ENCODE results near the gene KBTBD2.
A peak's percentile ranks its signal among the peaks of the same experiment; 100 is the strongest.
"Not testable (repeated sequence)": the region's sequence is repeated elsewhere in the genome, so short reads cannot be mapped to it uniquely, and the experiment has no call there.

Gene KBTBD2

DNA sequence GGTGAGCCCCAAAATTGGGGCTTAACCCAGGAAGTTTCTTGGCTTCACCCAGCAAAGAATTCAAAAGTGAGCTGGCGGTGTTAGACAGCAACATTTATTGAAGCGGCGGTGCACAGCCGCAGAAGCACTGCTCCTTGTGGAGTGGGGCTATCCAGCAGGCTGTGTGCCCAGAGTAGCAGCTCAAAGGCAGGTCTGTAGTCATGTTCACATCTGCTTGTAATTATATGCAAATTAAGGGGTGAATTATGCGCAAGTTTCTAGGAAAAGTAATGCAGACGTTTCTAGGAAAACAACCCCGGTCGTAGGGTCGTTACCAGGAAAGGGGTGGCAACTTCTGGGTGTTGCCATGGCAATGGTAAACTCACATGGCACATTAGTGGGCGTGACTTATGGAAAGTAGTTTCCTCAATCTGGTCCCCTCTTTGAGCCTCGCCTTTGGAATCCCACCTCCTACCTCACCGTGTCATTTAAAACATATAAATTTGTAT is 13.7 kb upstream of the KBTBD2 start:
- no peaks in the 10 kb centered on the region for H3K9me3 Mint-ChIP-seq
- H3K4me3 Mint-ChIP-seq = peak overlapping the region; percentile 74
- H3K36me3 Mint-ChIP-seq = no peaks in the 10 kb centered on the region
- H3K27me3 Mint-ChIP-seq = peaks cover 6% of the 10 kb centered on the region
- peak; percentile 90 for DNase-seq
- H3K27ac Mint-ChIP-seq = peak overlapping the region; percentile 96
- H3K4me1 Mint-ChIP-seq = peaks cover 24% of the 10 kb centered on the region
- CTCF ChIA-PET = interaction anchor here (1.1 to 2.2 kb wide), 4 partner anchors 12 to 203 kb away, joined by 3 to 10 read pairs (median 6); no protein-coding TSS in a partner anchor

DNA sequence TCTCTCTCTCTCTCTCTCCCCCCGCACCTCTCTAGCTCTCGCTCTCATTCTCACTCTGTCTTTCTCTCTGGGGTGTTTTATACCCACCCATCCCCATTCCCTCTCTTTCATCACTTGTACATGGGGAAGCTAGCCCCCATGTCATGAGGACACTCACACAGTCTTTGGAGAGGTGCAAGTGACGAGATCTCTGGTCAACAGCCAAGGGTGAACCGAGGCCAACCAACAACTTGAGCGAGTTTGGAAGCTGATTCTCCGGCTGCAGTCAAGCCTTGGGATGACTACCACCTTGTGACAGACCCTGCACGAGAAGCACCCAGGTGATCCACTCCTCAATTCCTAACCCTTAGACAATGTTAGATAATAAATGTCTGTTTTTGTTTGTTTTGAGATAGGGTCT is 10.1 kb upstream of the KBTBD2 start:
- Mint-ChIP-seq H3K27me3 (peaks cover 9% of the 10 kb centered on the region), H3K4me1 (peaks cover 23% of the 10 kb centered on the region), H3K27ac (no peak overlapping the region), H3K4me3 (no peak overlapping the region), H3K36me3 (no peaks in the 10 kb centered on the region), H3K9me3 (no peaks in the 10 kb centered on the region)
- CTCF ChIA-PET = interaction anchor here (2.7 kb wide), 1 partner anchor 9 kb away, joined by 8 read pairs; no protein-coding TSS in a partner anchor
- no peak for DNase-seq

DNA sequence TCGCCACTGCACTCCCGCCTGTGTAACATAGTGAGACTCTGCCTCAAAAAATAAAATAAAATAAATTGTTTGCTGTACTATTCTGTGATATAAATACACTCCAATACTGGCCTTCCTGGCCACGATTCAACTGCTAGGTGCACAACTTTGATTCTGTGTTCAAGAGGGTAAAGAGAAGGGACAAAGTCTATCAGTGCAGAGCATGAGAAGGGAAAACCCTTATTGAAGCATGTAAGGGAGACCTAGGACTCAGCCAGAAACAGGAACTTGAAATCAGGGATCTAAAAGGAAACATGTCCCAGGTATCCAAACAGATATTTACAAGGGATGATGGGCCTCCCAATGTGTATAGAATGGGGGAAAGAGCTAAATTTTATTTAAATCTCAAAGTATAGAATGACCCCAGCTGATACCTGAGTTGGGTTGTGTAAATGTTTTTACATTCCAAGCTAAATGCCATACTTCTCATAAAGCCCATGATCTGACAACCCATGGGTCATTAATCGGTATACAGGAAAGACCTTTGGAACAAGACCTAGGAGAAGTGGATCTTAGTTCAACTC is 9.0 kb upstream of the KBTBD2 start:
- H3K27ac Mint-ChIP-seq = no peak overlapping the region
- CTCF ChIA-PET = interaction anchor here (2.7 kb wide), 1 partner anchor 8 kb away, joined by 8 read pairs; no protein-coding TSS in a partner anchor
- H3K4me1 Mint-ChIP-seq = peaks cover 17% of the 10 kb centered on the region
- no peaks in the 10 kb centered on the region for H3K9me3 Mint-ChIP-seq
- H3K36me3 Mint-ChIP-seq = no peaks in the 10 kb centered on the region
- H3K27me3 Mint-ChIP-seq = peaks cover 14% of the 10 kb centered on the region
- no peak overlapping the region for H3K4me3 Mint-ChIP-seq
- no peak for DNase-seq

DNA sequence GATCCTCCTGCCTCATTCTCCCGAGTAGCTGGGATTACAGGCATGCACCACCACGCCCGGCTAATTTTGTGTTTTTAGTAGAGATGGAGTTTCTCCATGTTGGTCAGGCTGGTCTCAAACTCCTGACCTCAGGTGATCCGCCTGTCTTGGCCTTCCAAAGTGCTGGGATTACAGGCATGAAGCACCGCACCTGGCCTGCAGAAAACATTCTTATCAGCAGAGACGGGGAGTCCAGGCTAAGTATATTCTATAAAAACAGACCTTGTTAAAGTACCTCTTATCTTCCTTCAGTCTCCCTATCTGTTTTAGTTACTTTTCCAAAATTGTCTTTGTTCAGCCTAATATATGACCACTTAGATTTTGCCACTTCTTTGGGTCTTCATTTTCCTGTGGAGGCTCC is 5.8 kb upstream of the KBTBD2 start:
- H3K36me3 Mint-ChIP-seq, H3K4me3 Mint-ChIP-seq, H3K27ac Mint-ChIP-seq, H3K9me3 Mint-ChIP-seq, DNase-seq, CTCF ChIA-PET: not testable (repeated sequence)
- Mint-ChIP-seq H3K4me1 (peaks cover 25% of the 10 kb centered on the region), H3K27me3 (peaks cover 16% of the 10 kb centered on the region)

DNA sequence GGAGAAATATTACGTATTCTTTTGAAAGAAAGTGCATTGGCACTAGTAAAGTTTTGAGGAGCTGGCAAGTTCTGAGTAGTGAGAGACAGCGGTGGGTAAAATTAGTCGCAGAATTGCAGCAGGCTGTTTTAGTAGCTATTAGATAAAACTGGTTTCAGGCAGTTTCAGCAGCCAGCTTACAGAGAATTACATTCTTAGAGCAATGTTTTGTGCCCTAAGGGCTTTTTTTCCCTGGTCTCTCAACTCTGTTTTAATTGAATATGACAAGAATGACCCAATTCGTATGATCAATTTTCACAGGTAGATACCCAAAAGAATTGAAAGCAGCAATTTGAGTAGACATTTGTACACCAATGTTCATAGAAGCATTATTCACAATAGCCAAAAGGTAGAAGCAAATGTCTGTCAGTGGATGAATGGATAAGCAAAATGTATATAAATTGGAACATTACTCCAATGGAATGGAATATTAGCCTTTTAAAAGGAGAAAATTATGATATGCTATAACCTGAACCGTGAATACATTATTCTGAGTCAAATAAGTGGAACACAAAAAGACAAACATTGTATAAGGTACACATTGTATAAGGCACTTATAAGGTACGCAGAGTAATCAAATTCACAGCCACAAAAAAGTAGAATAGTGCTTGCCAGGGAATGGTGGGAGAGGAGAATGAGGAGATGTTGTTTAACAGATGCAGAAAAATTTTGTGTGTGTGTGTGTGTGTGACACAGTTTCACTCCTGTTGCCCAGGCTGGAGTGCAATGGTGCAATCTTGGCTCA is 5.2 kb upstream of the KBTBD2 start:
- CTCF ChIA-PET = no interaction called here
- no peaks in the 10 kb centered on the region for H3K9me3 Mint-ChIP-seq
- H3K27me3 Mint-ChIP-seq = peaks cover 14% of the 10 kb centered on the region
- no peaks in the 10 kb centered on the region for H3K36me3 Mint-ChIP-seq
- H3K4me1 Mint-ChIP-seq = peaks cover 29% of the 10 kb centered on the region
- H3K4me3 Mint-ChIP-seq = no peak overlapping the region
- H3K27ac Mint-ChIP-seq = no peak overlapping the region
- DNase-seq = no peak

DNA sequence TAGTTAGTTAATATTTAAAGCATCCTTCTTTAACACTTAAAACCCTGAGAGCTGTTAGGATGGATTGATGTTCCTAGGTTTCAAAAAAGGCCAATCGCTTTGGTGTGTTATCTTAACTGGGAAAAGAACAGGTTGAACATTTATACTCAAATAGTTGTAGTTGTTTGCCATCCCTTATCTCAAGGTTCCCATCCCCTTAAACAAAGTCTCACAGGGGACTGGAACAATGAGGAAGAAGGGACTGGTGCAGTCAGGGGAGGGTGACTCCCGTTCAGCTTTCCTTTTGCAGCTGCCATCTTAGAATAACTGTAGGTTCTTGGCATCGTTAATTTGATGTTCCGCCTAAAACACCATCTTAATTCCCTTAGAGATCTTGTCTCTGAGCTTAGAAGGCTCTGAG is 2.6 kb upstream of the KBTBD2 start:
- Mint-ChIP-seq H3K9me3 (no peaks in the 10 kb centered on the region), H3K36me3 (peaks cover 13% of the 10 kb centered on the region), H3K27me3 (peaks cover 10% of the 10 kb centered on the region), H3K4me1 (peaks cover 38% of the 10 kb centered on the region), H3K27ac (no peak overlapping the region), H3K4me3 (no peak overlapping the region)
- CTCF ChIA-PET = interaction anchor here (1.1 to 1.4 kb wide), 2 partner anchors 48 to 49 kb away, joined by 4 read pairs; no protein-coding TSS in a partner anchor
- DNase-seq = no peak

DNA sequence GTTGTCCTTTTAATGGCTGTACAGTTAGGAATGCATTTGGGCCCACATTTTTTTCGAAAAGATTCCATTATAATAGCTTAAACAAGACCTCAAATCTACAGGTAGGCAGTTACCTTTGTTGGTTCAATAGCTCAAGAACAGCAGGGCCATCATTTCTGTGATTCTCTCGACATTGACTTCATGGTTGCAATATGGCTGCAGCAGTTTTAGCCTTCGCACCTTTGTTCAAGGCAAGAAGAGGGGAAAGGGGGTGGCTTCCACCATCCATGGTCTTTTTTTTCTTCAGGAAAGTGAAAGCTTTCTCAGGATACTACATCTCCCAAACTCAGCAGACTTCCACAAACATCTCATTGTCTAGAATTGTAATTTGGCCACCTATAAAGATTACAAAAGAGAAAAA is 2.2 kb upstream of the KBTBD2 start:
- Mint-ChIP-seq H3K36me3 (peaks cover 16% of the 10 kb centered on the region), H3K4me1 (peaks cover 43% of the 10 kb centered on the region), H3K27me3 (peaks cover 9% of the 10 kb centered on the region), H3K27ac (peak overlapping the region; percentile 96), H3K4me3 (no peak overlapping the region), H3K9me3 (no peaks in the 10 kb centered on the region)
- no peak for DNase-seq
- CTCF ChIA-PET = interaction anchor here (1.1 to 1.7 kb wide), 5 partner anchors 8 to 215 kb away, joined by 4 to 8 read pairs (median 4); no protein-coding TSS in a partner anchor

DNA sequence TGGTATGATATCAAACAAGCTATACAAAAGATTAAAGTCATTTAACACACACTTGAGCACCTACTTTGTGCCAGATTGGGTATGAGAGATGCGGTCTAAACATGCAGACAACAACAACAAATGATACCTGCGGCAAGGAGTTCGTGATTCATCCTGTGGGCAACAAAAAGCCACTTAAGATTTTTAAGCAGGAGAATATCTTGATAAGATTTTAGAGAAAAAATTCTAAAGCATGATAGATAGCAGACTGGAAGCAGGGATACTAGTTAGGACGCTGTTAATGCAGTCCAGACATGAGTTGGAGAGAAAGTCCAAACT is 1.6 kb upstream of the KBTBD2 start:
- peak overlapping the region; percentile 96 for H3K27ac Mint-ChIP-seq
- peaks cover 6% of the 10 kb centered on the region for H3K27me3 Mint-ChIP-seq
- peaks cover 48% of the 10 kb centered on the region for H3K4me1 Mint-ChIP-seq
- CTCF ChIA-PET = interaction anchor here (0.7 to 1.7 kb wide), 6 partner anchors 9 to 215 kb away, joined by 3 to 10 read pairs (median 4); no protein-coding TSS in a partner anchor
- peak overlapping the region; percentile 83 for H3K4me3 Mint-ChIP-seq
- peaks cover 21% of the 10 kb centered on the region for H3K36me3 Mint-ChIP-seq
- DNase-seq = peak; percentile 23
- no peaks in the 10 kb centered on the region for H3K9me3 Mint-ChIP-seq

DNA sequence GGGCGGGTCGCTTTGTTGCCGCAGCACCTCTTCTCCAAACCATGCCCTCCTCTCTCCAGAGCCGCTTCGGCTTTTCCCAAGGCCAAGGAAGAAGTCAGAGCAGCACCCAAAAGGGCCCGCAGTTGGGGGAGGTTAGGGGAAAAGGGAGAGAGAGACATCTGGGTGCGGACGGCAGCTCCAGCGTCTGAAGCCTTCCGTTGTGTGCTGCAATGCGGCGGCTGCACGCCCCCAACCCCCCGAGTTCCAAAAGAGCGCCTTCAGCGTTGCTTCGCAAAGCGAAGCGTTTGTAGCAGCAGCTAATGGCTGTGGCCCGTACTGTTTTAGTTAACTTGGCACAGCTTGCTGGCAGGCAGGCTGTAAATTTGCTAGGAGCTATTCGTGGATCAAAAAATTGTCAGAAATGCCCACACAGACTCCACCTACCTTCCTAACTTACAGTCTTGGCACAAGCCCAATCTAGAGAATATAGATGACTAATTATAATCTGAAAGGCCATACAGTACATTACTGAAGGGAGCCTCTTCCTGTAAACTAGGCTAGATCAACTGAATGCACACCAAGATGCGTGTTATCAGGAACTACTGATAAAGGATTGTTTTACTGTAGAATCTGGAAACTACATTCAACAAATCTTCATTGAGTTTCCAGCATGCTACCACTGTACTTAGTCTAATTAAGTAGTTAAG is 1.1 kb upstream of the KBTBD2 start:
- CTCF ChIA-PET = interaction anchor here (0.7 to 1.7 kb wide), 6 partner anchors 9 to 216 kb away, joined by 3 to 10 read pairs (median 4); no protein-coding TSS in a partner anchor
- H3K9me3 Mint-ChIP-seq = no peaks in the 10 kb centered on the region
- peak overlapping the region; percentile 83 for H3K4me3 Mint-ChIP-seq
- H3K27me3 Mint-ChIP-seq = peaks cover 6% of the 10 kb centered on the region
- DNase-seq = peak; percentile 67
- H3K4me1 Mint-ChIP-seq = peaks cover 53% of the 10 kb centered on the region
- H3K27ac Mint-ChIP-seq = peak overlapping the region; percentile 96
- H3K36me3 Mint-ChIP-seq = peaks cover 23% of the 10 kb centered on the region

DNA sequence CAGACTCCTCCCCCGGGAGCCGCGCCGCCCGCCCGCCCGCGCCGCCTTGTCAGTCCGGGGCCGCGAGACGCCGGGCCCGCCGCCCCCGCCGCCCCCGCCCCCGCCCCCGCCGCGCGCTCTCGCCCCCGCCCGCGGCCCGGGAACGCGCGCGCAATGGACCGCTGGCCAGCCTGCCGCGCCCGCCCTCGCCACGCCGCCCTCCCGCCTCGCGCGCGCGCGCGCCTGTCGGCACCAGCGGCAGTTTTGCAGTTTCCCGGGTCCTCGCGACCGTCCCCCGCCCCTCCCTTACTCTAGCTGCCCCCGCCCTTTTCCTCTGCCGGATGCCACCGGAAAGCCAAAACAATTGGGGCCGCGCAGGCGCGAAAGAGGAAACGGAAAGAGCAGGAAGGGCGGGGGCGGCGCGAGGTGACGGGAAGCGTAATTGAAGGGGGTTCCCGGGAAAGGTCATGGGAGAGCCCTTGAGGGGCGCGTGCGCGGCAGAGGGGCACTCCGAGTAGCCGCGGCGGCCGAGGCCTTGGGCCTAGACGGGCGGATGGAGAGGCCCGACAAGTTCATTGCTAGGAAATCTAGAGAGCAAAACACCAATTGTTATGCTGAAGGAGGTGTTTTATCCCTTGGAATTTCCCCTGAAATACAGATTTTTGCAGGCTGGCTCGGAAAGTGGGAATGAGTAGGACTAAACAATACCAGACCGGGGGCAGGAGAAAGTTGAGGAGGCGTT is 400 bp upstream of the KBTBD2 start:
- peaks cover 58% of the 10 kb centered on the region for H3K4me1 Mint-ChIP-seq

DNA sequence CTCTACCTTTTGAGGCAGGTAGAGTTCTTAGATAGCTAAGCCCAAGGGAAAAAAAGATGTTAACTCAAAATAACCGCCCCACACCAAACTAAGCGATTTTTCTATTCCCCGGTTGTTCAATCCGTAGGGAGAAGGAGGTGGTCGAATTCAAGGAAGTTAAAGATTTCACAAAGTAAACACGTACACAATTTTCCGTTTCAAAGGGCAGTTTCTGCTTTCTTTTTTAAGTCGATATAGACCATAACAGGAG is 842 bp downstream of the KBTBD2 start:
- peaks cover 27% of the 10 kb centered on the region for H3K36me3 Mint-ChIP-seq
- H3K4me3 Mint-ChIP-seq = peak overlapping the region; percentile 97
- H3K27me3 Mint-ChIP-seq = peaks cover 4% of the 10 kb centered on the region
- no peaks in the 10 kb centered on the region for H3K9me3 Mint-ChIP-seq
- peaks cover 69% of the 10 kb centered on the region for H3K4me1 Mint-ChIP-seq
- CTCF ChIA-PET = interaction anchor here (1.5 to 5.6 kb wide), 4 partner anchors 45 to 217 kb away, joined by 4 to 22 read pairs (median 10); no protein-coding TSS in a partner anchor
- peak overlapping the region; percentile 100 for H3K27ac Mint-ChIP-seq
- DNase-seq = no peak

More for the DNA sequence above, 400 bp upstream of the KBTBD2 start:
- peaks cover 6% of the 10 kb centered on the region for H3K27me3 Mint-ChIP-seq
- CTCF ChIA-PET = interaction anchor here (1.3 to 5.6 kb wide), 4 partner anchors 10 to 216 kb away, joined by 4 to 22 read pairs (median 9); no protein-coding TSS in a partner anchor
- H3K9me3 Mint-ChIP-seq = no peaks in the 10 kb centered on the region
- DNase-seq = peak; percentile 98
- peak overlapping the region; percentile 83 for H3K4me3 Mint-ChIP-seq
- H3K27ac Mint-ChIP-seq = peak overlapping the region; percentile 96
- H3K36me3 Mint-ChIP-seq = peaks cover 24% of the 10 kb centered on the region

DNA sequence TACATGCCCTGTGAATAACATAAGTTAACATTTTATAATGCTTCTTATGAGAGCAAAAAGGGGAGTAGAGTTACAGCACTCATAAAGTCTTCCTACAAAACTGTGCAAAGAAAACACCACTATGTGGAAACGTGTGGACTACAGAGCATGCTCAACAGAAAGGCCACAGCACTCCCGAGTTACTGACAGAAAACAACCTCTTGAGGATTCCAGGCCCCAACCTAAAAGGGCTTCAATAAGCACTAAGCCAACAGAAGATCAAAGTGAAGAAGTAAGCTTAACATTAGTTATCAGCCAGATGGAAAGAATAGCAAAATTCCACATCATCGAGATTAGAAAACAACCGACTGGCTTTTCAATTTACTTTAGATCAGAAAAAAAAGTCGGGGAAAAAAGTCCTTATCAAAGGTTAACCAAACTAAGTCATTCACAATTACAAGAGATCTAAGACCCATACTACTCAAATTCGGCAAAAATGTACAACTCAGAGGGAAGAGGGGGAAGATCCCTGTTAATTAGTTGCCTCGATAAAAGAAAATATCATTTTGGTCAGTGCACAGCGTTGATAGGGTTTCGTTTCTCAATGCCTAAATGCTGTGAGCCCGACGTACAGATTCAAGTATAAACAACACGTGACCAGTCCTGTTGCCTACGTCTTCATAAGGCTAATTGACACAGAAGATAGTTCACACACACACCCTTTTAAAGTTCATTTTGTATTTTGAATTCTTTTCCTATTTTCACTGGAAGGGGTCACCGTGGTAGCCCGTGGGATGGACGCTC is 1.4 kb downstream of the KBTBD2 start:
- peak overlapping the region; percentile 97 for H3K4me3 Mint-ChIP-seq
- H3K4me1 Mint-ChIP-seq = peaks cover 70% of the 10 kb centered on the region
- no peaks in the 10 kb centered on the region for H3K27me3 Mint-ChIP-seq
- H3K27ac Mint-ChIP-seq = peak overlapping the region; percentile 100
- DNase-seq = peak; percentile 59
- H3K9me3 Mint-ChIP-seq = no peaks in the 10 kb centered on the region
- CTCF ChIA-PET = interaction anchor here (0.6 to 5.6 kb wide), 5 partner anchors 44 to 1043 kb away, joined by 4 to 22 read pairs (median 6); no protein-coding TSS in a partner anchor
- H3K36me3 Mint-ChIP-seq = peaks cover 29% of the 10 kb centered on the region

DNA sequence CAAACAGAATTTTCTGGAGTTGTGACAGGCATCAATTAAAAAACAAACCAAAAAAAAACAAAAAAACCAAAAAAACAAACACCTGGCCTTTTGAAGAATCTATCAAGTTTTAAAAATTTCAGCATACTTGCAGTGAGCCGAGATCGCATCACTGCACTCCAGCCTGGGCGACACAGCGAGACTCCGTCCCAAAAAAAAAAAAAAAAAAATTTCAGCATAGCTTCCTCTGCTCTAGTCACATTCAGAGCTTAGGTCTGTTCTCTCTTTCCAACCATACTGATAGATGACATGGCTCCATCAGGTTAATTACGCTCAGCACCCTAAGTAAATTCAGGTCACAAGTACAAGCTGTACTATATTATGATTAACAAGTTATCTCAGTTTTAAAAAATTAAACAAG is 3.1 kb downstream of the KBTBD2 start:
- no peaks in the 10 kb centered on the region for H3K27me3 Mint-ChIP-seq
- H3K36me3 Mint-ChIP-seq = peaks cover 29% of the 10 kb centered on the region
- H3K9me3 Mint-ChIP-seq = no peaks in the 10 kb centered on the region
- peaks cover 66% of the 10 kb centered on the region for H3K4me1 Mint-ChIP-seq
- peak overlapping the region; percentile 97 for H3K4me3 Mint-ChIP-seq
- peak overlapping the region; percentile 64 for H3K27ac Mint-ChIP-seq
- no peak for DNase-seq
- CTCF ChIA-PET = interaction anchor here (2.9 to 5.6 kb wide), 2 partner anchors 43 to 54 kb away, joined by 14 to 22 read pairs; no protein-coding TSS in a partner anchor
